ENCODE data around the gene LGALS1.
"Not testable (repeated sequence)": the region's sequence is repeated elsewhere in the genome, so short reads cannot be mapped to it uniquely, and the experiment has no call there.

The LGALS1 gene

GRCh38 chr22:37692627-37693285, 17.3 kb downstream of the LGALS1 start:
- DNase-seq: no peak

GRCh38 chr22:37694131-37694530, 18.7 kb downstream of the LGALS1 start:
- DNase-seq: not testable (repeated sequence)

GRCh38 chr22:37696260-37696656, 20.8 kb downstream of the LGALS1 start:
- not testable (repeated sequence) for DNase-seq

- peak; percentile 89 for DNase-seq
Observed at GRCh38 chr22:37696657-37697537, 21.5 kb downstream of the LGALS1 start, which contains the start of gene TRIOBP. Gene TRIOBP (plus strand): TSS chr22:37697048. CDS start chr22:37701366, 4,318 bp downstream.

GRCh38 chr22:37697538-37697835, 22.1 kb downstream of the LGALS1 start:
- no peak for DNase-seq

GRCh38 chr22:37701141-37701786, 25.8 kb downstream of the LGALS1 start:
- DNase-seq: no peak

GRCh38 chr22:37703906-37704305, 28.5 kb downstream of the LGALS1 start:
- no peak for DNase-seq

- no peak for DNase-seq
Observed at GRCh38 chr22:37704645-37705044, 29.2 kb downstream of the LGALS1 start.

- DNase-seq: no peak
Observed at GRCh38 chr22:37705205-37705604, 29.8 kb downstream of the LGALS1 start.

GRCh38 chr22:37708580-37709444, 33.4 kb downstream of the LGALS1 start:
- no peak for DNase-seq

- DNase-seq: no peak
Observed at GRCh38 chr22:37709445-37709765, 34.0 kb downstream of the LGALS1 start.

- no peak for DNase-seq
Observed at GRCh38 chr22:37710675-37711074, 35.2 kb downstream of the LGALS1 start.

- DNase-seq: no peak
Observed at GRCh38 chr22:37711490-37711889, 36.1 kb downstream of the LGALS1 start.

- no peak for DNase-seq
Observed at GRCh38 chr22:37713761-37714160, 38.3 kb downstream of the LGALS1 start.

- DNase-seq: no peak
Observed at GRCh38 chr22:37714634-37715033, 39.2 kb downstream of the LGALS1 start.

GRCh38 chr22:37715760-37716159, 40.3 kb downstream of the LGALS1 start:
- DNase-seq: no peak

- DNase-seq: no peak
Observed at GRCh38 chr22:37716708-37717107, 41.3 kb downstream of the LGALS1 start.

GRCh38 chr22:37717235-37717634, 41.8 kb downstream of the LGALS1 start:
- DNase-seq: not testable (repeated sequence)

GRCh38 chr22:37717746-37718305, 42.4 kb downstream of the LGALS1 start:
- DNase-seq: not testable (repeated sequence)

GRCh38 chr22:37725551-37726240, 50.3 kb downstream of the LGALS1 start:
- DNase-seq: no peak

GRCh38 chr22:37726241-37726887, 50.9 kb downstream of the LGALS1 start:
- DNase-seq: no peak
